ENCODE results near the gene SELENBP1.
A peak's percentile ranks its signal among the peaks of the same experiment; 100 is the strongest.

Gene SELENBP1

DNA sequence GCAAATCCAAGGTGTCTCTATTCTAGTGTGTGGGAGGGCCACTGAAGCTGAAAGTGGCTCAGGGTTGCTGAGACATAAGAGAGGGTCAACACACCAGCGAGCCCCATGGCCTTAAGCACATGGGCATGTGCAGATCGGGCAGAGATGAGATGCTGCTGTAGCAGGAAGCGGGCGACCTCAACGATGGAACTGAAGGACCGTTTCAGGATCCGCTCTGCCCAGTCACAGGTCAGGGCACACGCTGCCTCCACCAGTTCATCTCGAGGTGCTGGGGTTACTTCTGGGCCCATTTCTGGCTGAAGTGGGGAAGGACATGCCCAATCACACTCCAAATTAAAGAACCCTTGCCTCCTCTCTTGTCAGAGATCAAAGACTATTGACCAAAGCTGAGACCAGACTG is 28.9 kb downstream of the SELENBP1 start:
- DNase-seq: no peak

DNA sequence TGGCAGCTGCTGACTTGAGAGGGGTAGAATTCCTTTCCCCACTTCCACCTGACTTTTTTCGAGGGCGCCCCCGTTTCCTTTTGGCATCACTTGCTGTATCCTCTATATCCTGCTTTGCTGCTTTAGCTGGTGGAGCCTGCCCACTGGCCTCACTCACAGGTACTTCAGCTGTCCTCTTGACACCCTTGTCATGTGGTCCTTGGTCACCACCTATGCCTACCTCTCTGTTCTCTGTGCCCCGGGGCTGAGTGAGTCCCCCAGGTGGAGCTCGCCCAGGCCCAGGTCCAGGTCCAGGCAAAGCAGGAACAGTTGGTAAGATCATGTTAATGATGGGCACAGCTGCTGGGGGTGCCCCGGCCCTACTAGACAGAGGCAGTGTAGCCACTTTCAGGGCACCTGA is 29.9 kb downstream of the SELENBP1 start:
- no peak for DNase-seq

DNA sequence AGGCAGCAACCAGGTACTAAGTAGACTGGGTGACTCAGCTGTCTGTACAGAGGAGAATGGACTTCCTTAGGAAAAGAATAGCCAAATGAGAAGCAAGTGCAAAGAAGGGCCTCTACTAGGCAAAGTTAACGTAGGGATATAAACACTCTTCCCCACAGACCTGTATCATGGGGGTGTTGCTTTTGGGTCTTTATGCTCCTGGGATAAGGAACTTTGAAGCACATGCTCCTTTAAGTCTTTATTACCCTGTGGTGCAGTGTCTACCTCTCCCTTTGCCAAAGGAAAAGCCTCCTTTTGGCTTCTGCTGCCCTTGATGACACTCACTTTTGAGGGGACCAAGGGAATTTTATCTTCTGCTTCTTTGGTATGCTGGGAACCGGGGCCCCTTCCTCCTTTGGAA is 30.5 kb downstream of the SELENBP1 start:
- no peak for DNase-seq

DNA sequence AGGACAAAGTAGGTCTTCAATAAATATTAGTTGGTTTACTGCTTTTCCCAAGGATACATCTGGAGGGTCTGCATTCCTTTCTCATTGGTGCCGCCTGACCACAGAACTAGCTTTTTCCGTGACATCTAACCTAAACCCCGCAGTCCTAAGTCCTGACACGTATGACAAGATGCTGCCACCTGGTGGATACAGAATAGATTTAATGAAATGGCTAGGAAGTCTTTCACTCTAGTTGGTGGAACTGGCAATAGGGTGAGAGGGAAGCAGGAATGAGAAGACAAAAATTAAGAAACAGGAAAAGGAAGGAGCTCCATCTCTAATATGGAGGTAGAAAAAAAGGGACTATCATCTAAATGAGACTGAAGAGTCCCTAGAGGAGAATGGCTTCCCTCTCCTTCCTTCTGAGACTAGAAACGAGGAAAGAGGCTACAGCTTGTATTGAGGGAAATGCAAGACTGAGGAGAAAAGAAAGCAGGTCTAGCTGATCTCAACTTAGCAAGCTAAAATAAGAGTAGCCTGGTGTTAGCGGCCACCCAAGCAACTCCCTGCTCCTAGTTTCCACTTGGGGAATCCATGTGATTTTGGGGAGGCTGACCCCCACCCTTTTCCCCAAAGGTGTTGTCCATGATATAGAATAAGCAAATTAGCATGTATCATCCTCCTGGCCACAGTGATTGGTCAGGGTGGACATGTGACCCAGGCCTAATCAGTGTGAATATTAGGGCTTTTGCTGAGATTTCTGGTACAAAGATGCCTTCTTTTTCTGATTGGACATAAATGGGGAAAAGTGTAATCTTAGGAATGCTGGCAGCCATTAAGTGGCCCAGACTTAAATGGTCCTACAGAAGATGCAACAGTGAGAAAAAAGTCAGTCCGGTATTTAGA is 31.4 kb downstream of the SELENBP1 start:
- peak; percentile 81 for DNase-seq

DNA sequence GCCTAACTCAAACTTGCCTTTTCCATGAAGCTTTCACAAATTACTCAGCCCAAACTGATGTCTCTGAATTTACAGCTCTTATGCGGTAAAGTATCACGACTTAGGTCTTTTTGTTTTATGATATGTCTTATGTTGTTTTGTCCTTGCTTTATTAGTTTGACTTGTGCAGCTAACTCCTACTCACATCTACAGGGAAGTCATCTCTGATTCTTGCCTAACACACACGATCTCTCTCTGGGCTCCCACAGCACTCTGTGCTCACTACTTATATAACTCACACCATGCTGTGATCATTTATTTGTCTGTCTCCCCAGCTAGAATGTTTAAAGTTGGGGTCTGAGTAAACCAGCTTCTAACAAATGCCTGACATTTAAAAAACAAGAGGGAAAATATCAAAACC is 35.9 kb downstream of the SELENBP1 start:
- DNase-seq: no peak

DNA sequence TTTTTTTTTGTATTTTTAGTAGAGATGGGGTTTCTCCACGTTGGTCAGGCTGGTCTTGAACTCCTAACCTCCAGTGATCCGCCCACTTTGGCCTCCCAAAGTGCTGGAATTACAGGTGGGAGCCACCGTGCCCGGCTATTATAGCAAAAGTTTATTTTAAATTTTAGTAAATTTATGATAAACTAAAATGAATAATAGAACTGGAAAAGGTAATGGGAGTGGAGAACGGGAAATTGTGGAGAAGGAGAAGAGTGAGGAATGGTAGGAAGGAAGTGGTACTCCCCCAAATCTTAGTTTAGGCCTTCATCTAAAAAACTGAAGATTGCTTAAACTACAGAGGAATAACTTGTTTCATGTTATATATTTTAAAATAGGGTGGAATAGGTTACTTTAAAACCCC is 37.7 kb downstream of the SELENBP1 start:
- no peak for DNase-seq

DNA sequence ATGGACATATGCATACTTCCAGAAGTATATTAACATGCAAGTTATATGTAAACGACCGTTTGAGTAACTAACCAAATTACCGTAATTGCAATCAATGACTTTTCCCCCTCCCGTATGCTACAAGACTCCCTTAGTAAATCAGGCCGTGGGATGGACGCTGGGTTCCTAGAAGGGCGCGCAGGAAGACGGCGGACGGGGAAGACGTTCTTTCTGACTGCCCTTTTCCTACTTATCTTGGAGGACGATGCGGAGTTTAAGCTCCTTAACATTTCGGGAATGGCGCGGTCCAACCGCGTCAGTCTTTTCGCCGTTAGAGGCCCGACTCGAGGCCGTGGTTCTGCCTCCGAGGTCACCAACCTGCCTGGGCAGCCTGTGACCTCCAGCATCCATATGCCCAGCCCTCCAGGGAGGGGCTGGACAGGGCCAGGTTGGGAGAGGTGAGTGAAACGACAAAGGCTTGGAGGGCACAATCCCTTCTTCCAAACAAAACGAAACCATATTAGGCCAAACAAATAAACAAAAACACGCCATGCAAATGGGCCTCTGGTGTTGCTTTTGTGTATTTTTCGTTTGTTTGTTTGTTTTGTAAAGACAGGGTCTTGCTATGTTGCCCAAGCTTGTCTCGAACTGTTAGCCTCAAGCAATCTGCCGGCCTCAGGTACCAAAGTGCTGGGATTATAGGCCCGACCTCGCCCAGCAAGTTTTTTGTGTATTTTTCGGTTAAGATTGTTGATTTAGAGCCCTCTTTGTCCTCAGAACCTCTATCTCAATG is 44.4 kb downstream of the SELENBP1 start:
- no peak for DNase-seq

DNA sequence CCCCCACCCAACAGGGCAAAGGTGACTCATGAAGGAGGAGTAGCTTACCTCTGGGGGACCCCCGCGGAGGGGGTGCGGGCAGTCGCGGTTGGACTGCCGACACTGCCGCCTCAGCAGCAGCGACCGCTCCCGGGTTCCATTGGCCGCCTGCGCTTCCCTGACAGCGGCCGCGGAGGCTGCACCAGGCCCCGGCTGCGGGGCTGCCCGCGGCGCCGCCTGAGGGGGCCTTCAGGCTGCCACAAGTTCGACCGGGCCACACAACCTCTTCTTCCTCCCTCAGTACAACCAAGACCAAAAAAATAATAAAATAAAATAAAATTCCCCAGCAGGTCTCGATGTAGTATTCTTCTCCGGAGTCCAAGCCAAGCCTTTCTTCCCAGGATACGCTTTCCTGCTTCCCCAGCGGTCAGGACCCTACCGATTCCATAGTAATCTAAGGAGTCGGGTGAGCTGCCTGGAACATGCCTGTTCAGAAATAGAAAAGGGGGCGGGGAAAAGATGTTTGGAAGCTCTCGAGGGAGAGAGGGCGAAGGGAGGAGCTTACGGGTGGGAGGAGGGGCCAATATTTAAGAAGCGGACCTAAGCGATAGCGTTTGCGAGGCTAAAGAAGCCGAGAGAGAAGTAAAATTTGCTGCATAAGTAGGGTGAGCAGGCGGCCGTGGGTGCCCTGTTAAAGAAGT is 45.1 kb downstream of the SELENBP1 start, which contains the start of gene PI4KB:
Gene PI4KB (minus strand): TSS at position 194 of the 680 bp plus-strand sequence. CDS start 10,935 bp downstream, outside the sequence.
- DNase-seq: peak; percentile 97

DNA sequence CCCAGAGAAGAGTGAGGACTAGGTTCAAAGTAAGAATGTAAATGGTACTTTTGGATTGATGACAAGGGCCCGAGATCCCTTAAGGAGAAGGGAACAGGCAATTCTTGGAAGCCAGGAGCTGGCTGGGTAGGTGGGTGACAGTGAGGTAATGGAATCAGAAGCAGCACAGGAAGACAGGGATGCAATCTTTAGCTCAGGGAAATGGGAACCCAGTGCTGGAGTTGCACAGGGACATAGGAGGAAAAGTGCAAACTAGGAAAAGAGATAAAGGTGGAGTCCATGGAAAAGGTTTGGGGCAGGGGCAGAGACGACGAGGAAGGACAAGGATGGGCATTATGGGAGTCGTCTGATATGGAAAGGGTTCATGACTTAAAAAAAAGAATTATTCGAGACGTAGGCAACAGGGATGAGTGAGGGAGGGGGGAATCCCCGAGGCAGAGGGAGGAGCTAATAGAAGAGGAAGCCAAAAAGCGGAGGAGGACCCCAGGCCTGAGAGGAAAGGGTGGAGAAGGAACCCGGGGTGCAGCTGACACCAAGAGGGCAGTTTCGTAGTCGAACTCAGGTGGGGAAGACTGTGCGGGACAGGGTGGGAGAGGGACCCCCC is 45.8 kb downstream of the SELENBP1 start:
- DNase-seq: peak; percentile 78

DNA sequence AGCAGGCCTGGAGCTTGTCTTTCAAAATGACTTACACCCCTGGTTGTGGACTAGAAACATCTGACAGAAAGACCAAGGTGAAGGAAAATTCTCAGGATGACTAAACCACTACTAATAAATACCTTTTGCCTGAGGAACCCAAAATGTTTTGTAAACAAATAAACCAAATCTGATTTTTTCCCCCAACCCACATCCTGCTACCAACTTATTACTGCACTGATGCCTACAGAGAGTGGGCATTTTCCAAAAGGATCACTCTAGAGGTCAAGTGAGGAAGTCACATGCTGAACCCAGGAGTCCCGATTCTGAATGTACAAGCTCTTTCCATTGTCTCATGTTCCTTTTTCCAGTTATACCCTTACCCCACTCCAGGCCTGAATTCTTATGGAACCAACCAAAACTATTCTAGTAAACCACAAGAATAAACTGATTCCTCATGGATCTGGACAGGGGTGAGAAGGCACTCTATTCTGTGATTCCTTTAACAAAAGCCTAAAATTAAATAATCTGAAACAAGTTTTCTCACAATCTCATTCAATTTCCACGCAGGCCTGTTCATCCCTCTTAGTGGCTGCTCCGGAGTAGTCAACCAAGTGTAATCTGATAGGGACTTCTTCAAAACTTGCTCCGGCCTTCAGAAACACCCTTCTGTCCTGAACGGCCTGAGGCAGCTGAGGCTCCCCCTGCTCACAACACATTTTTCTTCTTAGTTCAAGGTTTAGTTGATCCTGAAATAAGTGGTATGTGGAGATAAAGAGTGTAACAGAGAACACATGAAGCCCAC is 46.7 kb downstream of the SELENBP1 start:
- no peak for DNase-seq

DNA sequence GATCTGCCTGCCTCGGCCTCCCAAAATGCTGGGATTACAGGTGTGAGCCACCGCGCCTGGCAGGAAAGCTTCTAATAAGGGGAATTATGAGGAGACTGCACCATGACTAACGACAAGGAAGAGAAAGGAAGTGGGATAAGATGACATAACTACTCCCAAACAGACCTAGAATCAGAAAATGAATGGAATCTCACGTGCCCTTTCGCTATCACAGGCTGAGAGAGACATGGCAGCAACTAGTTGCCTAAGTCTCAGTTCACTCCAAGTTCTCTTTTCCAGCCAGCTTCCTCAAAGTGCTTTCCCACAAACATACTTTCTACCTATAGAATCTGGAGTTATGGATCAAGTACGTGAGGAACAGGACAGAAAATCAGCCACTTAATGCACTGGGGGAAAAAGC is 47.3 kb downstream of the SELENBP1 start:
- no peak for DNase-seq

DNA sequence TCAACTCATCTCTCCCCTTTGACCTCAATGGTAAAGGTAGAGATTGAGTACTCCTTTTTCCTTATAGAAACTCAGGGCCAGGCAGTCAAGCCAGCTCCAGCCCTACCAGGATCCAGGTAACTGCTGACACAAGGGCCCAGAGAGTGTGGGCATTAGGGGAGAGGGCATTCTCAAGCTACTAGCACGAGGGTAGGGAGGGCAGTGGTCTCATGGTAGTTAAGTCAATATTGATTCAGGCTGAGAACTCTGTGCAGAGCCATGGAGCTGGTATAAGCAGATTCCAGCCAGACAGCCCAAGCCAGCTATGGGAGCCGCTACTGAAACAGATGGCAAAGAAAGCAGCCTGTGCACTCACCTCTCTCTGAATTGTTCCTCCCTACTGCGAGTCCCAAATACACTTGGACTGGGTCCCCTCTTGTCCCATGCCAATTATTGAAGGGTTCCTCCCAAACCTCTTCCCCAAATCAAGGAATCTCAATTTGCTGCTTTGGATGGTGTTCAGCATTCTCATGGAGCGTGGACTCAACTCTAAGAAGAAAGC is 48.0 kb downstream of the SELENBP1 start:
- no peak for DNase-seq

DNA sequence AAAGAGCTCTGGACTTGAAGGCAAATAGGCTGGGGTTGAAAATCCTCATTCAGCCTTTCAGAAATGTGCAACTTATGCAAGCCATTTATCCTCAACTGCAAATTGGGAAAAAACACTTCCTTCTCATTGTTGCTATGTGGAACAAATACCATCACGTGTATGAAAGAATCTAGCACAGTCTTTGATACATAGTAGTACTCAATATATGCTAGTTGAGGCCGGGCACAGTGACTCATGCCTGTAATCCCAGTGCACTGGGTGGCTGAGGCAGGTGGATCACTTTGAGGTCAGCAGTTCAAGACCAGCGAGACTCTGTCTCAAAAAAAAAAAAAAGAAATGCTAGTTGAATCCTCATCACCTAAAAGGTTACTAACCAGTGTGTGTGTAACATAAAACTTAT is 53.5 kb downstream of the SELENBP1 start:
- no peak for DNase-seq

DNA sequence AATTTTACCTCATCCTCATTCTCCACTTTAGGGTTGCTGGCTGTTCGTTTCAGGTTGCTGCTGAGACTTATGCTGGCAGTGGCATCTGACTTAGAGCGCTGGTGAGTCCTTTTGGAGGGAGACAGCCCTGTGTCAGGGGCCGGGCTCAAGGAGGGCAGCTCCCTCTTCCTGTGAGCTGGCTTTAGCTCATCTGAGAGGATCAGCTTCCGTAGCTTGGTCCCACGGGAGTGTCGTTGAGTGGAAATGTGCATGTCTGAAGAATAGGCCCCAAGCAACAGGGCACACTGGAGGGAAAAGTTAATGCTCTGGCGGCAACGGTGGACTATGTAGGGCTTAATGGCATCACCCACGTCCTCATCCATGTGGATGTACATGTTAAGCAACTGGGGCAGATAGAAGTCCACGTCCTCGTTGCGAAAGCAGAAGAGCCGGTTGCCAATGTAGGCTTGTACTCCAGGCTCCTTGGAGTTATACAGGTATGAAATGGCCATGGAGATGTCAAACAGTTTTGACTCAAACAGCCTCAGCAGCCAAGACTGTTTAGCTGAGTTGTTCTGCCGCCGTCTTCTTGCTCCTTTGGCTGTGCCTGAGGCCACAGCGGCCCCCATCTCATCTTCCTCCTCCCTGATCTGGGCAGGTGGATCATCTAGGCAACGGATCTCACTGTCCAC is 56.8 kb downstream of the SELENBP1 start:
- DNase-seq: no peak

Measured in CD4-positive, alpha-beta T cell treated with Interleukin-21 for 1 hour (primary cell).